ENCODE measurements around the gene EHMT1.

Gene EHMT1

GRCh38 chr9:137649553-137649952, 30.7 kb downstream of the EHMT1 start:
- no peak for TF ChIP-seq ZFX (IDR thresholded peaks at IDR 0.05)
- TF ChIP-seq, protein P1, sequence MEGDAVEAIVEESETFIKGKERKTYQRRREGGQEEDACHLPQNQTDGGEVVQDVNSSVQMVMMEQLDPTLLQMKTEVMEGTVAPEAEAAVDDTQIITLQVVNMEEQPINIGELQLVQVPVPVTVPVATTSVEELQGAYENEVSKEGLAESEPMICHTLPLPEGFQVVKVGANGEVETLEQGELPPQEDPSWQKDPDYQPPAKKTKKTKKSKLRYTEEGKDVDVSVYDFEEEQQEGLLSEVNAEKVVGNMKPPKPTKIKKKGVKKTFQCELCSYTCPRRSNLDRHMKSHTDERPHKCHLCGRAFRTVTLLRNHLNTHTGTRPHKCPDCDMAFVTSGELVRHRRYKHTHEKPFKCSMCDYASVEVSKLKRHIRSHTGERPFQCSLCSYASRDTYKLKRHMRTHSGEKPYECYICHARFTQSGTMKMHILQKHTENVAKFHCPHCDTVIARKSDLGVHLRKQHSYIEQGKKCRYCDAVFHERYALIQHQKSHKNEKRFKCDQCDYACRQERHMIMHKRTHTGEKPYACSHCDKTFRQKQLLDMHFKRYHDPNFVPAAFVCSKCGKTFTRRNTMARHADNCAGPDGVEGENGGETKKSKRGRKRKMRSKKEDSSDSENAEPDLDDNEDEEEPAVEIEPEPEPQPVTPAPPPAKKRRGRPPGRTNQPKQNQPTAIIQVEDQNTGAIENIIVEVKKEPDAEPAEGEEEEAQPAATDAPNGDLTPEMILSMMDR (conservative IDR thresholded peaks at IDR 0.05) = no peak
- H3K27ac ChIP-seq = no peak overlapping the region

DNA sequence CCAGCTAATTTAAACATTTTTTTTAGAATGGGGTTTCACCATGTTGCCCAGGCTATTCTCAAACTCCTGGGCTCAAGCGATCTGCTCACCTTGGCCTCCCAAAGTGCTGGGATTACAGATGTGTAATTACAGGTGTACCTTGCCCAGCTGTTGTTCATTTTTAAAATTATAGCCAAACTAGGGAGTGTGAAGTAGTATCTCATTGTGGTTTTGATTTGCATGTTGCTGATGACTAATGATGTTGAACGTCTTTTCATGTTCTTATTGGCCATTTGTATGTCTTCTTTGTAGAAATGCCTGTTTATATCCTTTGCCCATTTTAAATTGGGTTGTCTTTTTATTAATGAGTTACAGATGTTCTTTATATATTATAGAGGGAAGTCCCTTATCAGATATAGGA, 31.5 kb downstream of the EHMT1 start:
- H3K27ac ChIP-seq = no peak overlapping the region
- no peak for TF ChIP-seq ZFX (IDR thresholded peaks at IDR 0.05)
- TF ChIP-seq, protein P1 (conservative IDR thresholded peaks at IDR 0.05) = no peak

DNA sequence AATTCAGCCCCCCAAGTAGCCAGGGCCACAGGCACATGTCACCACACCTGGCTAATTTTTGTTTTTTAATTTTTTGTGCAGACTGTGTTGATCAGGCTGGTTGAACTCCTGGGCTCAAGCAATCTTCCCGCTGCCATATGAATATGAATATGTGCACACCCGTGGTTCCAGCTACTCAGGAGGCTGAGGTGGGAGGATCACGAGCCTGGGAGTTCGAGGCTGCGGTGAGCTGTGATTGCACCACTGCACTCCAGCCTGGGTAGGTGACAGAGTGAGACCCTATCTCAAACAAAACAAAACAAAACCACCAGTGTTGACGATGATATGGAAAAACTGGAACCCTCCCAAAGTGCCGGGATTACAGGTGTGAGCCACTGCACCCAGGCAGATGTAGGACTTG, 32.0 kb downstream of the EHMT1 start:
- no peak overlapping the region for H3K27ac ChIP-seq
- no peak for TF ChIP-seq ZFX (IDR thresholded peaks at IDR 0.05)
- TF ChIP-seq, protein P1 (conservative IDR thresholded peaks at IDR 0.05) = no peak

GRCh38 chr9:137656416-137656815, 37.6 kb downstream of the EHMT1 start:
- TF ChIP-seq, protein P1 (conservative IDR thresholded peaks at IDR 0.05) = no peak
- TF ChIP-seq ZFX (IDR thresholded peaks at IDR 0.05) = no peak

GRCh38 chr9:137657606-137658005, 38.8 kb downstream of the EHMT1 start:
- no peak overlapping the region for H3K27ac ChIP-seq
- TF ChIP-seq, protein P1 (conservative IDR thresholded peaks at IDR 0.05) = no peak
- no peak for TF ChIP-seq ZFX (IDR thresholded peaks at IDR 0.05)

More at GRCh38 chr9:137656416-137656815, 37.6 kb downstream of the EHMT1 start:
- no peak overlapping the region for H3K27ac ChIP-seq

GRCh38 chr9:137658781-137659180, 40.0 kb downstream of the EHMT1 start:
- no peak overlapping the region for H3K27ac ChIP-seq
- TF ChIP-seq, protein P1 (conservative IDR thresholded peaks at IDR 0.05) = no peak
- TF ChIP-seq ZFX (IDR thresholded peaks at IDR 0.05) = no peak

GRCh38 chr9:137660144-137660543, 41.3 kb downstream of the EHMT1 start:
- TF ChIP-seq, protein P1 (conservative IDR thresholded peaks at IDR 0.05) = no peak
- no peak for TF ChIP-seq ZFX (IDR thresholded peaks at IDR 0.05)
- H3K27ac ChIP-seq = no peak overlapping the region

All from C4-2B (cell line).